HCT116 (cell line): Measurements from ENCODE around the gene FMO2. TPM values are rescaled to one million over a fixed set of nuclear protein-coding genes. Genes with fewer than 3 reads are reported as not detected.

Experiments
- ATAC-seq: fragments of 200-7000 bp; cut with Tn5 transposase; 2 replicates; pipeline ENCODE4 v1.9.1; 2020; ENCODE audit warnings: mild to moderate bottlenecking, moderate library complexity
- BruUV-seq: library from RNA; stranded (reverse); fragments of 400-500 nt; replicated peaks from 2 replicates; lab custom pipeline; 2021; lab: Mats Ljungman, UMichigan
- CTCF ChIA-PET: fragments of 300-600 bp; sonication (Branson Sonifier 250); formaldehyde crosslinking; loops from one replicate; lab custom pipeline; 2021; ENCODE audit warnings: antibody characterized with exemption; lab: Charles Lee
- POLR2A ChIA-PET: fragments of 300-600, 350-600 bp; sonication (Branson Sonifier 250); formaldehyde crosslinking; loops from one replicate; lab custom pipeline; 2021; ENCODE audit warnings: antibody characterized with exemption; lab: Charles Lee
- RAD21 ChIA-PET, 2 experiments: fragments of 300-600 bp; sonication (Branson Sonifier 250); formaldehyde crosslinking; loops; one replicate each; lab custom pipeline; 2023; ENCODE audit warnings: low total read pairs in 2 of 2; ENCODE audit not compliant: uncharacterized antibody in 2 of 2, unreplicated experiment in 2 of 2, low non-redundant PET in 1 of 2; lab: Charles Lee
- DNase-seq: peaks from one replicate; pipeline ENCODE4 v3.0.0-alpha.2; 2010; ENCODE audit warnings: low read depth, low spot score
- H2AFZ ChIP-seq: fragments of 200-600 bp; shearing (Covaris generic), sonication (generic); 2 replicates; pipeline ENCODE4 v1.6.1; 2017; ENCODE audit warnings: low read depth, mixed run types, mixed read lengths, antibody characterized with exemption, low read length; ENCODE audit not compliant: poor library complexity, severe bottlenecking
- H3K27ac ChIP-seq: 2 replicates; pipeline ENCODE4 v1.5.1; 2012; ENCODE audit warnings: low read depth, low read length
- H3K27me3 ChIP-seq: fragments of 200-600 bp; sonication (generic); 2 replicates; pipeline ENCODE4 v1.6.1; 2016; ENCODE audit warnings: mixed run types, low read length, mixed read lengths; ENCODE audit not compliant: insufficient read depth
- H3K36me3 ChIP-seq, 2 experiments: fragments of 200-500 bp in 1 of 2; fragments of 200-600 bp in 1 of 2; sonication (Bioruptor generic) in 1 of 2; sonication (generic) in 1 of 2; 2 replicates each; pipeline versions ENCODE4 v1.5.1 to v1.6.1; 2014 to 2016; ENCODE audit warnings: low read length in 2 of 2, inconsistent platforms in 1 of 2, mixed read lengths in 1 of 2, mixed run types in 1 of 2; ENCODE audit not compliant: insufficient read depth in 2 of 2, control insufficient read depth in 1 of 2
- H3K4me1 ChIP-seq, 2 experiments: fragments of 200-600 bp in 1 of 2; sonication (generic) in 1 of 2; 2 replicates each; pipeline versions ENCODE4 v1.5.1 to v1.6.1; 2012 to 2017; ENCODE audit warnings: low read length in 2 of 2, inconsistent platforms in 1 of 2, mild to moderate bottlenecking in 1 of 2, mixed read lengths in 1 of 2, mixed run types in 1 of 2, moderate library complexity in 1 of 2; ENCODE audit not compliant: insufficient read depth in 2 of 2, control insufficient read depth in 1 of 2
- H3K4me2 ChIP-seq: fragments of 200-600 bp; sonication (generic); 2 replicates; pipeline ENCODE4 v1.6.1; 2017; ENCODE audit warnings: mixed run types, low read length, mixed read lengths
- H3K4me3 ChIP-seq, 2 experiments: fragments of 200-600 bp in 1 of 2; sonication (generic) in 1 of 2; replicated peaks in 1 of 2; 2 replicates each; pipeline ENCODE4 v1.5.1; 2011 to 2016; ENCODE audit warnings: low read length in 2 of 2, control low read depth in 1 of 2, low read depth in 1 of 2, mild to moderate bottlenecking in 1 of 2, mixed read lengths in 1 of 2, mixed run types in 1 of 2
- H3K79me2 ChIP-seq: fragments of 200-600 bp; sonication (generic); 2 replicates; pipeline ENCODE4 v1.6.1; 2017; ENCODE audit warnings: mild to moderate bottlenecking, mixed run types, low read length, moderate library complexity, mixed read lengths; ENCODE audit not compliant: insufficient read depth
- H3K9ac ChIP-seq: fragments of 200-600 bp; sonication (generic); 2 replicates; pipeline ENCODE4 v1.6.1; 2016; ENCODE audit warnings: low read length, mixed read lengths
- H3K9me2 ChIP-seq: fragments of 200-600 bp; sonication (generic), shearing (Covaris generic); 2 replicates; pipeline ENCODE4 v1.6.1; 2017; ENCODE audit warnings: mixed run types, mild to moderate bottlenecking, moderate library complexity; ENCODE audit not compliant: insufficient read depth
- H3K9me3 ChIP-seq, 2 experiments: fragments of 200-500 bp in 1 of 2; fragments of 200-600 bp in 1 of 2; sonication (Bioruptor generic) in 1 of 2; sonication (generic) in 1 of 2; 2 replicates each; pipeline ENCODE4 v1.6.1; 2014 to 2017; ENCODE audit warnings: low read length in 2 of 2, mixed read lengths in 2 of 2, inconsistent platforms in 1 of 2, low read depth in 1 of 2, mild to moderate bottlenecking in 1 of 2, mixed run types in 1 of 2, moderate library complexity in 1 of 2; ENCODE audit not compliant: control insufficient read depth in 1 of 2, insufficient read depth in 1 of 2
- H4K20me1 ChIP-seq: fragments of 200-600 bp; sonication (generic), shearing (Covaris generic); 2 replicates; pipeline ENCODE4 v1.6.1; 2017; ENCODE audit warnings: mixed run types, mild to moderate bottlenecking, moderate library complexity; ENCODE audit not compliant: insufficient read depth
- ATF3 ChIP-seq: IDR thresholded peaks from 2 replicates; pipeline ENCODE4 v1.6.1; 2012
- CBX3 ChIP-seq: IDR thresholded peaks from 2 replicates; pipeline ENCODE4 v1.6.1; 2012; ENCODE audit warnings: low read depth
- CEBPB ChIP-seq: IDR thresholded peaks from 2 replicates; pipeline ENCODE4 v1.6.1; 2012; ENCODE audit warnings: low read depth
- CTCF ChIP-seq, 3 experiments: fragments of 200-600 bp in 1 of 3; sonication (generic) in 1 of 3; IDR thresholded peaks in 2 of 3; conservative IDR thresholded peaks in 1 of 3; 2 replicates each; pipeline ENCODE4 v1.5.1; 2012 to 2017; ENCODE audit warnings: low read depth in 2 of 3, low read length in 2 of 3, antibody characterized with exemption in 1 of 3, borderline replicate concordance in 1 of 3, control low read depth in 1 of 3, mild to moderate bottlenecking in 1 of 3, mixed read lengths in 1 of 3, mixed run types in 1 of 3, moderate library complexity in 1 of 3; ENCODE audit not compliant: insufficient read depth in 1 of 3
- EGR1 ChIP-seq: IDR thresholded peaks from 2 replicates; pipeline ENCODE4 v1.6.1; 2012; ENCODE audit warnings: low read depth
- ELF1 ChIP-seq: IDR thresholded peaks from 2 replicates; pipeline ENCODE4 v1.6.1; 2012; ENCODE audit warnings: low read depth, borderline replicate concordance
- EZH2phosphoT487 ChIP-seq: fragments of 200-600 bp; IDR thresholded peaks from 2 replicates; pipeline ENCODE4 v1.6.1; 2018; ENCODE audit warnings: antibody characterized with exemption, borderline replicate concordance
- FOSL1 ChIP-seq: IDR thresholded peaks from 2 replicates; pipeline ENCODE4 v1.6.1; 2012; ENCODE audit warnings: low read depth
- POLR2A ChIP-seq: IDR thresholded peaks from 2 replicates; pipeline ENCODE4 v1.7.0; 2011; ENCODE audit warnings: borderline replicate concordance; ENCODE audit not compliant: insufficient read depth, insufficient read length; ENCODE audit errors: extremely low read depth
- POLR2AphosphoS5 ChIP-seq: IDR thresholded peaks from 2 replicates; pipeline ENCODE4 v1.6.1; 2011; ENCODE audit warnings: mild to moderate bottlenecking, low read depth, low read length, moderate library complexity
- RAD21 ChIP-seq: IDR thresholded peaks from 2 replicates; pipeline ENCODE4 v1.6.1; 2012; ENCODE audit warnings: low read depth, mild to moderate bottlenecking
- SP1 ChIP-seq: IDR thresholded peaks from 2 replicates; pipeline ENCODE4 v1.6.1; 2012; ENCODE audit warnings: low read depth
- YY1 ChIP-seq: IDR thresholded peaks from 2 replicates; pipeline ENCODE4 v1.6.1; 2011; ENCODE audit warnings: low read length, low read depth, moderate library complexity, mild to moderate bottlenecking; ENCODE audit not compliant: insufficient replicate concordance; ENCODE audit errors: extremely low read depth
- intact Hi-C: fragments of 100-400 bp; cut with micrococcal nuclease; formaldehyde crosslinking; loops from 2 replicates; pipeline ENCODE4 v1.10.0; 2022
- total RNA-seq: library from RNA; stranded (reverse); gene quantifications from one replicate; pipeline ENCODE4 v1.2.1, GENCODE V29; 2021; ENCODE audit not compliant: unreplicated experiment

FMO2 gene
- total RNA-seq, 1 experiment from 2014 or later: 0.30 TPM

- ChIA-PET POLR2A (no interaction called here), CTCF (interaction anchor here (2.6 kb wide), 1 partner anchor 283 kb away, joined by 6 read pairs; no protein-coding TSS in a partner anchor)
- no peak overlapping the region for H3K4me2 ChIP-seq
Measured at GRCh38 chr1:171250263-171250662, 65.2 kb downstream of the FMO2 start.

More at GRCh38 chr1:171250263-171250662, 65.2 kb downstream of the FMO2 start:
- Histone ChIP-seq H2AFZ (no peak overlapping the region), H3K9me3 (no peaks in the 10 kb centered on the region), H3K36me3 (no peaks in the 10 kb centered on the region), H3K4me3 (no peak overlapping the region), H3K9ac (no peak overlapping the region), H3K79me2 (no peaks in the 10 kb centered on the region), H3K9me2 (no peaks in the 10 kb centered on the region), H3K27me3 (no peaks in the 10 kb centered on the region), H3K27ac (no peak overlapping the region), H3K4me1 (peaks cover 0 to 3% of the 10 kb centered on the region in 2 experiments; a peak in 1 of 4 replicates), H4K20me1 (no peaks in the 10 kb centered on the region)
- no peak for DNase-seq
- ATAC-seq: no peak
- BruUV-seq: no TSS peak
- RAD21 ChIA-PET: no interaction called here
- intact Hi-C loops: no loop called here
- TF ChIP-seq CTCF (IDR thresholded peaks at IDR 0.05 in 2 of 3, conservative IDR thresholded peaks at IDR 0.05 in 1 of 3; ENCODE audit: borderline replicate concordance in 1 of 3, insufficient read depth in 1 of 3, low read depth in 2 of 3, low read length in 2 of 3) (no peak), CEBPB (no peak), SP1 (no peak), CBX3 (no peak), POLR2AphosphoS5 (no peak), ELF1 (no peak), YY1 (no peak), RAD21 (no peak), FOSL1 (no peak), EGR1 (no peak), EZH2phosphoT487 (no peak), ATF3 (no peak), POLR2A (no peak)
